WTC11 (cell line): ENCODE results near the gene HS6ST1. TPM values are rescaled to one million over a fixed set of nuclear protein-coding genes. Genes with fewer than 3 reads are reported as not detected.

Experiments
- ATAC-seq: fragments of 200-7000 bp; cut with Tn5 transposase; 2 replicates; pipeline ENCODE4 v1.10.0; 2021; ENCODE audit warnings: mild to moderate bottlenecking, moderate library complexity
- CTCF ChIA-PET: fragments of 300-600 bp; sonication (Branson Sonifier 250); formaldehyde crosslinking; loops from one replicate; lab custom pipeline; 2021; ENCODE audit warnings: antibody characterized with exemption; lab: Charles Lee
- POLR2A ChIA-PET: fragments of 350-600 bp; sonication (Branson Sonifier 250); formaldehyde crosslinking; loops from one replicate; lab custom pipeline; 2021; ENCODE audit warnings: antibody characterized with exemption; lab: Charles Lee
- DNase-seq: peaks from one replicate; pipeline ENCODE4 v3.0.0; 2021; ENCODE audit warnings: low spot score
- H3K27ac Mint-ChIP-seq: 2 replicates; pipeline ENCODE4 v1.8.0; 2021; ENCODE audit warnings: mixed read lengths
- H3K27me3 Mint-ChIP-seq: 2 replicates; pipeline ENCODE4 v1.8.0; 2021; ENCODE audit warnings: low read depth, mild to moderate bottlenecking, moderate library complexity, mixed read lengths
- H3K36me3 Mint-ChIP-seq: 2 replicates; pipeline ENCODE4 v1.8.0; 2021; ENCODE audit warnings: mixed read lengths
- H3K4me1 Mint-ChIP-seq: 2 replicates; pipeline ENCODE4 v1.8.0; 2022; ENCODE audit warnings: mixed read lengths
- H3K4me3 Mint-ChIP-seq: 2 replicates; pipeline ENCODE4 v1.8.0; 2021; ENCODE audit warnings: mild to moderate bottlenecking, moderate library complexity, mixed read lengths
- H3K9me3 Mint-ChIP-seq: 2 replicates; pipeline ENCODE4 v1.8.0; 2021; ENCODE audit warnings: mixed read lengths
- AFF4 ChIP-seq: sonication (generic); formaldehyde crosslinking; IDR thresholded peaks from 2 replicates; pipeline ENCODE4 v1.8.1; 2023; ENCODE audit warnings: mild to moderate bottlenecking, missing genetic modification reagents, borderline replicate concordance
- ATF3 ChIP-seq: sonication (generic); formaldehyde crosslinking; conservative IDR thresholded peaks from 2 replicates; pipeline ENCODE4 v1.8.1; 2022; ENCODE audit warnings: mild to moderate bottlenecking, missing genetic modification reagents
- CDX4 ChIP-seq: fragments of 250-450 bp; sonication (Bioruptor Pico); IDR thresholded peaks from 2 replicates; pipeline ENCODE4 v1.9.0; 2021; ENCODE audit warnings: moderate library complexity, mild to moderate bottlenecking, inconsistent platforms, borderline replicate concordance
- EMX1 ChIP-seq: fragments of 250-450 bp; sonication (Bioruptor Pico); IDR thresholded peaks from 2 replicates; pipeline ENCODE4 v1.8.0; 2021; ENCODE audit warnings: mild to moderate bottlenecking
- ERG ChIP-seq: fragments of 250-450 bp; sonication (Bioruptor Pico); IDR thresholded peaks from 2 replicates; pipeline ENCODE4 v1.8.0; 2021; ENCODE audit warnings: mild to moderate bottlenecking
- FOXP1 ChIP-seq: sonication (generic); formaldehyde crosslinking; IDR thresholded peaks from 2 replicates; pipeline ENCODE4 v1.8.0; 2022; ENCODE audit warnings: missing genetic modification reagents, mild to moderate bottlenecking, moderate library complexity, borderline replicate concordance
- FOXP4 ChIP-seq: sonication (generic); formaldehyde crosslinking; IDR thresholded peaks from 2 replicates; pipeline ENCODE4 v1.8.0; 2022; ENCODE audit warnings: mild to moderate bottlenecking, missing genetic modification reagents
- GRHL2 ChIP-seq: fragments of 250-450 bp; sonication (Bioruptor Pico); IDR thresholded peaks from 2 replicates; pipeline ENCODE4 v1.8.0; 2022; ENCODE audit warnings: mild to moderate bottlenecking, moderate library complexity; ENCODE audit not compliant: insufficient replicate concordance, severe bottlenecking
- KAT7 ChIP-seq: sonication (generic); formaldehyde crosslinking; IDR thresholded peaks from 2 replicates; pipeline ENCODE4 v1.8.1; 2023; ENCODE audit warnings: missing genetic modification reagents, mild to moderate bottlenecking, borderline replicate concordance
- NFE2L1 ChIP-seq: sonication (generic); formaldehyde crosslinking; IDR thresholded peaks from 2 replicates; pipeline ENCODE4 v1.8.1; 2023; ENCODE audit warnings: missing genetic modification reagents
- NFYB ChIP-seq: sonication (generic); formaldehyde crosslinking; conservative IDR thresholded peaks from 2 replicates; pipeline ENCODE4 v1.8.0; 2022; ENCODE audit warnings: low read depth, missing genetic modification reagents
- NR2C2 ChIP-seq: sonication (generic); formaldehyde crosslinking; IDR thresholded peaks from 2 replicates; pipeline ENCODE4 v1.8.0; 2022; ENCODE audit warnings: mild to moderate bottlenecking, missing genetic modification reagents
- RELA ChIP-seq: sonication (generic); formaldehyde crosslinking; IDR thresholded peaks from 2 replicates; pipeline ENCODE4 v1.8.1; 2022; ENCODE audit warnings: missing genetic modification reagents, mild to moderate bottlenecking, borderline replicate concordance
- SMAD3 ChIP-seq: sonication (generic); formaldehyde crosslinking; IDR thresholded peaks from 2 replicates; pipeline ENCODE4 v1.8.0; 2022; ENCODE audit warnings: missing genetic modification reagents, mild to moderate bottlenecking, borderline replicate concordance
- TCF7 ChIP-seq: sonication (generic); formaldehyde crosslinking; IDR thresholded peaks from 2 replicates; pipeline ENCODE4 v1.8.0; 2022; ENCODE audit warnings: mild to moderate bottlenecking, low read depth, missing genetic modification reagents, moderate library complexity
- TEAD4 ChIP-seq: sonication (generic); formaldehyde crosslinking; IDR thresholded peaks from 2 replicates; pipeline ENCODE4 v1.8.0; 2022; ENCODE audit warnings: mild to moderate bottlenecking, missing genetic modification reagents
- ZMAT4 ChIP-seq: fragments of 250-450 bp; sonication (Bioruptor Pico); IDR thresholded peaks from 2 replicates; pipeline ENCODE4 v1.9.0; 2021; ENCODE audit warnings: mild to moderate bottlenecking
- ZNF219 ChIP-seq: sonication (generic); formaldehyde crosslinking; IDR thresholded peaks from 2 replicates; pipeline ENCODE4 v1.8.0; 2023; ENCODE audit warnings: missing genetic modification reagents, mild to moderate bottlenecking, borderline replicate concordance
- ZNF317 ChIP-seq: sonication (generic); formaldehyde crosslinking; IDR thresholded peaks from 2 replicates; pipeline ENCODE4 v1.8.1; 2023; ENCODE audit warnings: low read depth, mild to moderate bottlenecking, moderate library complexity, missing genetic modification reagents, borderline replicate concordance
- ZNF512 ChIP-seq: sonication (generic); formaldehyde crosslinking; IDR thresholded peaks from 2 replicates; pipeline ENCODE4 v1.8.1; 2022; ENCODE audit warnings: missing genetic modification reagents, borderline replicate concordance
- total RNA-seq: library from RNA; stranded (reverse); gene quantifications from 3 replicates; pipeline ENCODE4 v1.2.3, GENCODE V29; 2021

HS6ST1 gene
- total RNA-seq, 1 experiment from 2014 or later: 55.5 TPM

- TF ChIP-seq ZNF512 (CRISPR knock-in tag) (no peak), NFE2L1 (CRISPR knock-in tag) (no peak), FOXP4 (CRISPR knock-in tag) (no peak), RELA (no peak)
- TF ChIP-seq, all 79 proteins: peak for 0
Observed at GRCh38 chr2:128272601-128273468, 45.8 kb downstream of the HS6ST1 start (continued).

GRCh38 chr2:128271911-128272600 lies 46.6 kb downstream of the HS6ST1 start:
- H3K9me3 Mint-ChIP-seq: no peaks in the 10 kb centered on the region
- ATAC-seq: no peak
- peaks cover 20% of the 10 kb centered on the region for H3K36me3 Mint-ChIP-seq
- H3K4me1 Mint-ChIP-seq: no peaks in the 10 kb centered on the region
- TF ChIP-seq NR2C2 (CRISPR knock-in tag) (no peak), RELA (no peak), ERG (CRISPR knock-in tag) (no peak), SMAD3 (CRISPR knock-in tag) (no peak), NFYB (CRISPR knock-in tag) (no peak), ZMAT4 (CRISPR knock-in tag) (no peak), CDX4 (no peak), ZNF317 (CRISPR knock-in tag) (no peak)
- TF ChIP-seq, all 79 proteins: peak for 0
- POLR2A ChIA-PET: no interaction called here
- H3K27me3 Mint-ChIP-seq: no peaks in the 10 kb centered on the region
- no peak overlapping the region for H3K27ac Mint-ChIP-seq
- CTCF ChIA-PET: interaction anchor here (1.0 to 1.4 kb wide), 2 partner anchors 27 to 50 kb away, joined by 3 to 4 read pairs; no protein-coding TSS in a partner anchor
- DNase-seq: no peak
- H3K4me3 Mint-ChIP-seq: no peak overlapping the region

- CTCF ChIA-PET: interaction anchor here (1.0 to 1.4 kb wide), 2 partner anchors 28 to 50 kb away, joined by 3 to 4 read pairs; no protein-coding TSS in a partner anchor
- no peak overlapping the region for H3K4me3 Mint-ChIP-seq
- no peak for TF ChIP-seq GRHL2 (CRISPR knock-in tag)
- no peak for TF ChIP-seq EMX1
- TF ChIP-seq FOXP1 (CRISPR knock-in tag): no peak
- TF ChIP-seq CDX4: no peak
- TF ChIP-seq ATF3 (CRISPR knock-in tag): no peak
- TF ChIP-seq TCF7 (CRISPR knock-in tag): no peak
- TF ChIP-seq KAT7 (CRISPR knock-in tag): no peak
- no peak for TF ChIP-seq ZNF219 (CRISPR knock-in tag)
- no peak for TF ChIP-seq TEAD4 (CRISPR knock-in tag)
- no peak for TF ChIP-seq AFF4 (CRISPR knock-in tag)
Observed at GRCh38 chr2:128271597-128271910, 47.1 kb downstream of the HS6ST1 start.

More at GRCh38 chr2:128271597-128271910, 47.1 kb downstream of the HS6ST1 start:
- POLR2A ChIA-PET: no interaction called here
- H3K27me3 Mint-ChIP-seq: no peaks in the 10 kb centered on the region
- no peaks in the 10 kb centered on the region for H3K9me3 Mint-ChIP-seq
- DNase-seq (no peak), ATAC-seq (no peak)
- peaks cover 20% of the 10 kb centered on the region for H3K36me3 Mint-ChIP-seq
- H3K27ac Mint-ChIP-seq: no peak overlapping the region
- H3K4me1 Mint-ChIP-seq: no peaks in the 10 kb centered on the region
